Activated naive CD4-positive, alpha-beta T cell treated with anti-CD3 and anti-CD28 coated beads, Interleukin-2, amount 50 U/mL, for 16 hours (primary cell): Measurements from ENCODE around the gene KRT6A.
"Not testable (repeated sequence)": the region's sequence is repeated elsewhere in the genome, so short reads cannot be mapped to it uniquely, and the experiment has no call there.

Experiments
- DNase-seq: peaks from one replicate; pipeline ENCODE4 v3.0.0-alpha.2; 2020

The KRT6A gene

DNA sequence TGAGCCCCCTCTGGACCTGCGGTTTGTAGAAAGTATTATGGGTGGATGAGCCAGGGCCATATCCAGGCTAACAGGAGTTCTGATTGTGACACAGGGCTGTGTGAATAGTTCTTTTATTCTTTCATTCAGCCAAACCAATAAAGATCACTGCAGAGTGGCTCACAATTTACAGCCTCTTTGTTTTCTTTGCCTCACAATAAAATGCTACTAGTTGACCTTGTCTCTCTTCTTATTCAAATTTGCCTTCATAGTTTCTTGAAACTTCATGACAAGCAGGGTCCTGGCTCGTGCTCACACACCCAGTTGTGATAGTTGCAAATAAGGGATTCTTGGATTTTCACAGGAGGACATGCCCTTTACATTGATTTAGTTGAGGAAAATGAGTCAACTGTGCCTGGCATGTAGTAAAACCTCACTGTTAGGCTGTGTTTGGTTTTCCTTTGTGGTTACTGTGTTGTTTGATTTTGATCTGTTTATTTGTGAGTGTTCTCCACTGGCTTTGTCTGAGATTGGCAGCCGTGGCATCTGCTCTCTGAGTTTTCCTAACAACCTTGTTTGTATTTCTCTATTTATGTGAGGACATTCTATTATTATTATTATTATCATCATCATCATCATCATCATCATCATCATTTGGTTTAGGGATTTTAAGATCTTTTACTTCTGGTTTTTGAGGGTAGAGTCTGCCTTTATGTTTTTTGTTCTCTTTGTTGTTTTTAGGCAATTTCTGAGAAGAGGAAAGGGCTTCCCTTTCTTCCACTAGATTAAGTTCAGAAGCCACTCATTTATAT, 38.5 kb downstream of the KRT6A start:
- DNase-seq, result no peak

DNA sequence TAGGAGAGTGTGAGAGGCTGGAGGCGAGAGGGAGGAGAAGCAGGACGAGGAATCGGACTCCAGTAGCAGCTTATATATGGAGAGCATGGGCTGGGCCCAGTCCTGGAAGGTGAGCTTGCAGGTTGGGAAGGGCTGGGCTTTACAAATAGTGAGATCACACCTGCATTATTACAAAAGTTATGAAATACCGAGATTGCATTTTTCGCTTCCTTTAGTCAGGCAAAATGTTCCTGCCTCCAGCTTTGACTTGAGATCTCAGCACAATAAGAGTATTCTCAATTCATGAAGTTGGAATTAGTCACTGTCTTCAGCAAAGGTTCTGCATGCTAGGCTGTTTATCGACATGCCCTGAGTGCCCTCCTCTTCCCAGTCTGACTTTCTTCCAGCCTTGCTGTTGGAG, 41.0 kb downstream of the KRT6A start, which contains the start of gene KRT6B:
KRT6B (minus strand) TSS at position 46 of the 400 bp plus-strand sequence. CDS start 68 bp downstream, outside the sequence.
- DNase-seq, result no peak

- no peak for DNase-seq
Measured at GRCh38 chr12:52448228-52448627, 44.8 kb downstream of the KRT6A start.

- not testable (repeated sequence) for DNase-seq
Measured at GRCh38 chr12:52447196-52447595, 45.9 kb downstream of the KRT6A start.

GRCh38 chr12:52446367-52447045, 46.6 kb downstream of the KRT6A start:
- DNase-seq, result no peak

DNA sequence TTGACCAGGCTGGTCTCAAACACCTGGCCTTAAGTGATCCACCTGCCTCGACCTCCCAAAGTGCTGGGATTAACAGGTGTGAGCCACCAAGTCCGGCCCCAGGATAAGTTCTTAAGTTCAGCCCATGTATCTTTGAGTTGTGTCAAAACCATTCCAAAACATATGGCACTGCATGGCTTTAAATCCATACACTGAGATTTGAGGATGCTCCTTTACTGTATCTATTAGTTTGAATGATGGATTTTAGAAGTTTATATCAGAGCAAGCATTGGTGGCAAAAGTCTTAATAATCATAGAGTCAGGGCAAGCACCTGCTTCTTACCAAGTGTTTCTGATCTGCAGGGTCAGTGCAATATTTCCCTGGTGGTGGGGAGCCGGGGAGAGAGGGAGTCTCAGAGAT, 47.2 kb downstream of the KRT6A start:
- no peak for DNase-seq

DNA sequence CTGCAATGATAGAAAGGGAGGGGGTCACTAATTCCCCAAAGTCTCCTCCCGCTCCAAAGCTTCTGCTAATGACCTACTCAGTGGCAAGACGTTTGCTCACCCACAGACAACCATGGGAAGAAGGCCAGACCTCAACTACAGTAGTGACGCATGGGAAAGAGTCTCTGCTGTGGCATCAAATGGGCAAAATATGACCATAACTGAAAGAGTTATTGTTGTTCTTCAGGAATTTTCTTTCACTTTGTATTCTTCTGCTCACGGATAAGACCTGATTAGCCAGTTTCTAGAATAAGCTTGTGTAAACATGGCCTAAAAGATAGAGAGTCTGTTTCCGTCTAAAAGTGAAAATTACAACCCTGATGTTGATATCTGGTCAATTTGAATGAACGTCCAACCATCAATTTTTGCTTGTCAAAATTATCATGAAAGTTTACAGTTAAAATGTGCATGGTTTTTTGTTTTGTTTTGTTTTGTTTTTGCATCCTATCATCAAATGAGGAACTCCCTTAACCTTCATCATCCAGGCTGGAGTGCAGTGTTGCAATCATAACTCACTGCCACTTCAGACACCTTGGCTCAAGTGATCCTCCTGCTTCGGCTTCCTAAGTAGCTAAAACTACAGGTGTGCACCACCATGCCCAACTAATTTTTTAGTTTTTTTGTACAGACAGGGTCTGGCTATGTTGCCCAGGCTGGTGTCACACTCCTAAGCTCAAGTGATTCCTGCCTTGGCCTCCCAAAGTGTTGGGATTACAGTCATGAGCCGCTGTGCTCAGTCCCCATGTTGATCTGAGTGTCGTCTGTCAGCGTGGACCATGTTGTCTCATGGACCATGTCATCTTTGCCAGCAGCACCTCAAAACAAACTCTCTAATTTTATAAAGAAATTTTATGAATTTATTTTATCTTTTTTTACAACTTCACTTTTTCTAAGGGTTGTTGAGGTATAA, 48.1 kb downstream of the KRT6A start:
- DNase-seq, result no peak

- DNase-seq, result no peak
Measured at GRCh38 chr12:52443966-52444365, 49.1 kb downstream of the KRT6A start.

GRCh38 chr12:52442600-52443061, 50.4 kb downstream of the KRT6A start:
- no peak for DNase-seq

- no peak for DNase-seq
Measured at GRCh38 chr12:52441320-52441911, 51.6 kb downstream of the KRT6A start.

- no peak for DNase-seq
Measured at GRCh38 chr12:52440821-52441319, 52.2 kb downstream of the KRT6A start.

DNA sequence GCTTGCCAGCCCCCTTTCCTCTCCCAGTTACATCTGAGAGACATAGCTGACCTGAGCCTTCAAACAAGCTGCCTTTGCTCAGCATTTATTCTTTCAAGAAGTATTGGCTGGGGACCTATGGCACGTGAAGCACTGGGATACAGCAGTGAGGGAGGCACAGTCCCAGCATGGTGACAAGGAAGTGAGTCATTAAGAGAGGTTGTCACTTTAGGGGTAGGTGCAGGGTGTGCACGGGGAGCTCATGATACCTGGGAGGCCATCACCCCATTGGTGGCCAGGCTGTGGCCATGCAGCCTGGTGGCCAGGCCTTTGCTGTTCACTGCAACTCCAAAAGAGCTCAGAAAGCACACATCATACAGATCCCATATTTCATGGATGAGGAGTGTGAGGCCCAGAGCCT, 53.2 kb downstream of the KRT6A start:
- no peak for DNase-seq

DNA sequence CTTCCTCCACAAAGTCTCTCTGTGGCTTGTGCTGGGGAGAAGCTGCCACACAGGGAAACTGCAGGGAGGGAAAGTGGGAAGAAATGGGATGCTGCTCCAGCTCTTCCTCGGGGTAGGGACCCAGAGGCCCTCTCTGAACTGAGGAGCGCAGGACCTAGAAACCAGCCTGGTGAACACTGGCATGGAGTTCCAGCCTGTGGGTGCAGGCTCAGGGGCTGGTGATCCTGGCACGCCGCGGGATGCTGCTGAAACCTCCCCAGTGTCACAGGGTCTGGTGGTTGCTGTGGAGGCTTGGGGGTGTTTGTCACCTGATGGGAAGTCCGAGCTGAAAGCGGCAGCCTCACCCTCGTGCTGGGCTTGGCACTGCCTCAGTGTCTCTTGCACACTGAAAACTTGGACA, 53.6 kb downstream of the KRT6A start:
- no peak for DNase-seq

- DNase-seq, result no peak
Measured at GRCh38 chr12:52438305-52439301, 54.5 kb downstream of the KRT6A start.

- DNase-seq, result no peak
Measured at GRCh38 chr12:52437508-52437907, 55.5 kb downstream of the KRT6A start.
